K562 (cell line): Measurements from ENCODE around the gene ZNF273. TPM values are rescaled to one million over a fixed set of nuclear protein-coding genes. Genes with fewer than 3 reads are reported as not detected.

Source experiments
- BCOR ChIP-seq: fragments of 450-650 bp; IDR thresholded peaks from 2 replicates; pipeline ENCODE4 v1.6.1; 2016
- BRD4 ChIP-seq: fragments of 200-600 bp; sonication (generic); IDR thresholded peaks from 2 replicates; pipeline ENCODE4 v1.6.1; 2017; ENCODE audit warnings: inconsistent platforms
- BRD9 ChIP-seq: fragments of 450-650 bp; IDR thresholded peaks from 2 replicates; pipeline ENCODE4 v1.6.1; 2018; ENCODE audit warnings: low read depth; ENCODE audit not compliant: partially characterized antibody
- CHD4 ChIP-seq: fragments of 200-600 bp; sonication (generic); IDR thresholded peaks from 3 replicates; pipeline ENCODE4 v1.6.1; 2012; ENCODE audit warnings: low read depth, mild to moderate bottlenecking, mixed read lengths, low read length, inconsistent platforms; ENCODE audit not compliant: insufficient read depth, insufficient replicate concordance, poor library complexity, severe bottlenecking
- CREB1 ChIP-seq, 2 experiments: sonication (generic) in 1 of 2; formaldehyde crosslinking in 1 of 2; IDR thresholded peaks; 2 replicates each; pipeline versions ENCODE4 v1.6.1 to v1.8.0; 2012 to 2022; ENCODE audit warnings: inconsistent platforms in 1 of 2, mild to moderate bottlenecking in 1 of 2, missing genetic modification reagents in 1 of 2, moderate library complexity in 1 of 2
- ELF1 ChIP-seq: fragments of 200-800 bp; sonication (Bioruptor generic); IDR thresholded peaks from 2 replicates; pipeline ENCODE4 v1.6.1; 2016; ENCODE audit warnings: missing genetic modification characterization, missing compliant biosample characterization
- ETV5 ChIP-seq: sonication (generic); formaldehyde crosslinking; IDR thresholded peaks from 2 replicates; pipeline ENCODE4 v1.4.0; 2020; ENCODE audit warnings: low read depth, mild to moderate bottlenecking, missing genetic modification reagents
- EWSR1 ChIP-seq: fragments of 450-650 bp; IDR thresholded peaks from 2 replicates; pipeline ENCODE4 v1.6.1; 2018; ENCODE audit warnings: borderline replicate concordance, mild to moderate bottlenecking, low read depth, moderate library complexity; ENCODE audit not compliant: partially characterized antibody
- GTF2E2 ChIP-seq: fragments of 200-800 bp; sonication (Bioruptor generic); IDR thresholded peaks from 2 replicates; pipeline ENCODE4 v1.6.1; 2016; ENCODE audit warnings: missing genetic modification characterization, missing compliant biosample characterization
- POLR2B ChIP-seq: fragments of 450-650 bp; IDR thresholded peaks from 2 replicates; pipeline ENCODE4 v1.6.1; 2018; ENCODE audit warnings: low read depth; ENCODE audit not compliant: partially characterized antibody
- RB1 ChIP-seq: fragments of 450-650 bp; IDR thresholded peaks from 2 replicates; pipeline ENCODE4 v1.6.1; 2017; ENCODE audit warnings: low read depth, mild to moderate bottlenecking
- RBFOX2 ChIP-seq: fragments of 200-400 bp; formaldehyde crosslinking; IDR thresholded peaks from 2 replicates; pipeline ENCODE4 v1.6.1; 2017; ENCODE audit warnings: low read depth, mild to moderate bottlenecking, low read length, moderate library complexity
- RBM22 ChIP-seq: fragments of 200-400 bp; formaldehyde crosslinking; IDR thresholded peaks from 2 replicates; pipeline ENCODE4 v1.6.1; 2018; ENCODE audit warnings: low read length, low read depth; ENCODE audit not compliant: poor library complexity, severe bottlenecking
- RCOR1 ChIP-seq, 2 experiments: IDR thresholded peaks; 2 replicates each; pipeline ENCODE4 v1.6.1; 2012; ENCODE audit warnings: low read depth in 2 of 2, low read length in 2 of 2, borderline replicate concordance in 1 of 2, improper control_type of control experiment in 1 of 2
- SIX5 ChIP-seq, 2 experiments: IDR thresholded peaks; 2 replicates each; pipeline ENCODE4 v1.6.1; 2011; ENCODE audit warnings: low read length in 2 of 2, borderline replicate concordance in 1 of 2, low read depth in 1 of 2, mild to moderate bottlenecking in 1 of 2, moderate library complexity in 1 of 2; ENCODE audit not compliant: insufficient read depth in 1 of 2
- SMARCE1 ChIP-seq: fragments of 450-650 bp; IDR thresholded peaks from 2 replicates; pipeline ENCODE4 v1.7.1; 2016; ENCODE audit warnings: mild to moderate bottlenecking
- SP2 ChIP-seq: IDR thresholded peaks from 2 replicates; pipeline ENCODE4 v1.6.1; 2011; ENCODE audit warnings: mild to moderate bottlenecking, low read depth, low read length, moderate library complexity; ENCODE audit not compliant: poor library complexity, severe bottlenecking; ENCODE audit errors: extremely low read depth
- SREBF2 ChIP-seq: sonication (generic); formaldehyde crosslinking; IDR thresholded peaks from 2 replicates; pipeline ENCODE4 v1.4.0; 2020; ENCODE audit warnings: mild to moderate bottlenecking, missing genetic modification reagents
- YY1 ChIP-seq, 3 experiments: IDR thresholded peaks; 2 replicates each; pipeline ENCODE4 v1.6.1; 2011; ENCODE audit warnings: low read length in 2 of 3, mild to moderate bottlenecking in 2 of 3, moderate library complexity in 2 of 3, borderline replicate concordance in 1 of 3, control low read depth in 1 of 3, low read depth in 1 of 3; ENCODE audit not compliant: insufficient read depth in 3 of 3, insufficient replicate concordance in 2 of 3, control insufficient read depth in 1 of 3, insufficient read length in 1 of 3; ENCODE audit errors: extremely low read depth in 1 of 3
- ZNF12 ChIP-seq: sonication (generic); formaldehyde crosslinking; IDR thresholded peaks from 2 replicates; pipeline ENCODE4 v1.4.0; 2020; ENCODE audit warnings: mild to moderate bottlenecking, missing genetic modification reagents
- ZNF431 ChIP-seq: sonication (generic); formaldehyde crosslinking; IDR thresholded peaks from 2 replicates; pipeline ENCODE4 v1.8.0; 2022; ENCODE audit warnings: mild to moderate bottlenecking, missing genetic modification reagents
- ZZZ3 ChIP-seq: fragments of 450-650 bp; IDR thresholded peaks from 2 replicates; pipeline ENCODE4 v1.6.1; 2016; ENCODE audit warnings: antibody characterized with exemption, mild to moderate bottlenecking, moderate library complexity
- polyA plus RNA-seq, 8 experiments: library from polyadenylated mRNA; depleted of rRNA in 4 of 8; stranded (reverse) in 5 of 8; unstranded in 3 of 8; fragments of >200 nt; fragmentation: Nextera tagmentation in 2 of 8; fragmentation: Illumina TruSeq in 1 of 8; extraction: Ambion mirVana in 2 of 8; extraction: Trizol in 1 of 8; gene quantifications; 2 replicates each; pipeline versions ENCODE4 v1.2.1 to v1.2.3, GENCODE V29; 2011 to 2014; ENCODE audit warnings: inconsistent platforms in 1 of 8, missing spikeins in 1 of 8
- total RNA-seq, 7 experiments: library from RNA; depleted of rRNA in 6 of 7; stranded (reverse); fragments of >200 nt in 6 of 7; fragmentation: Illumina TruSeq in 2 of 7; extraction: Trizol in 2 of 7; gene quantifications; 2 replicates each; pipeline versions ENCODE4 v1.2.1 to v1.2.3, GENCODE V29; 2011 to 2021; ENCODE audit warnings: low replicate concordance in 1 of 7
- TF ChIP-seq, protein P1 (sequence below): fragments of 250-450 bp; sonication (Bioruptor Pico); IDR thresholded peaks from 2 replicates; pipeline ENCODE4 v1.8.0; 2021; ENCODE audit warnings: mild to moderate bottlenecking, moderate library complexity

ZNF273 gene
- total and polyA plus RNA-seq, 9 of the 15 experiments (the other 6 are each of a cell fraction or from before 2014, with no cell fraction given), result 13.3 to 37.0 (median 20.7) TPM

DNA sequence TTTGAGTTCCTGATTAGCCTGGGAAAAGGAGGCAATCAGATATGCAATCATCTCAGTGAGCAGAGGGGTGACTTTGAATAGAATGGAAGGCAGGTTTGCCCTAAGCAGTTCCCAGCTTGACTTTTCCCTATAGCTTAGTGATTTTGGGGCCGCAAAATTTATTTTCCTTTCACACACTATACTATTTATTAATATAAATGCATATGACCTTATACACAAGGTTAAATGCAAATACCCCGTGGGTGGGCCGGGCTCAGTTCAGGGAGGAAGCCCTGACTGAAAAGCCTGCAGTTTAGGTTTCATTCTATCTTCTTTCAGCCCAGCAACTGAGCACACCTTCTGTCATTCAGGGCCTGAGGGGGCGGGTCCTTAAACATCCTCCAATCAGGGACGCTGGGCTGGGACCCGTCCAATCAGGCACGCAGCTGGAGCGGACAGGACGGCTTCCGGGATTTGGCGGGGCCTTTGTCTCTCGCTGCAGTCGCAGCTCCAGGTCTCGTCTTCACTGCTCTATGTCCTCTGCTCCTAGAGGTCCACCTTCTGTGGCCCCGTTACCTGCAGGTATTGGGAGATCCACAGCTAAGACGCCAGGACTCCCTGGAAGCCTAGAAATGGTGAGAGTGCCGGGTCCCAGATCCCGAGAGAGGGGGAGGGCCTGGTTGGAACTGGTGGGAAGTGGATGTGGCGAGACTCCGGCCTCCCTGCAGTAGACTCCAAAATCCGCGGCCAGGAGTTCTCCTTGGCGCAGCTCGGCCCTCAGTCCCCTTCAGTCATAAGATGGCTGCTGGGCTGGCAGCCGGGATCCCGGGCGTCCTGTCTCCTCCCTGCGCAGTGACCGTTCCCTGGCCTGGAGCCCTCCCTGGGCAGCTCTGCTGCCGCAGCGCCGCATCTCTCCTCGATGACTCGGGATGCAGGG lies at the start of gene ZNF273 (continued):
- TF ChIP-seq RBM22 (no peak), CREB1 (IDR thresholded peaks at IDR 0.05) (peak; percentile 22; the same call in 1 of the 2 replicates), CREB1 (CRISPR knock-in tag; IDR thresholded peaks at IDR 0.05) (0 out of 2 replicates have a peak, but pooled peaks have one; percentile 20), BCOR (0 out of 2 replicates have a peak, but pooled peaks have one; percentile 41), RBFOX2 (peak; percentile 86), SIX5 (IDR thresholded peaks at IDR 0.05; ENCODE audit: borderline replicate concordance in 1 of 2, insufficient read depth in 1 of 2, low read depth in 1 of 2, low read length in 2 of 2) (no peak), CHD4 (no peak), ETV5 (no peak), ELF1 (tag) (peak; percentile 87), RB1 (peak; percentile 41; the same call in 1 of the 2 replicates), POLR2B (peak; percentile 95), ZNF12 (CRISPR knock-in tag) (0 out of 2 replicates have a peak, but pooled peaks have one; percentile 38), YY1 (IDR thresholded peaks at IDR 0.05; ENCODE audit: borderline replicate concordance in 1 of 3, control insufficient read depth in 1 of 3, extremely low read depth in 1 of 3, insufficient read depth in 3 of 3, insufficient read length in 1 of 3, insufficient replicate concordance in 2 of 3, low read depth in 1 of 3, low read length in 2 of 3) (peak; percentile 38 to 87 (median 64)), ZZZ3 (no peak), ZNF431 (CRISPR knock-in tag) (peak; percentile 32; the same call in 1 of the 2 replicates), SMARCE1 (0 out of 2 replicates have a peak, but pooled peaks have one; percentile 5), RCOR1 (IDR thresholded peaks at IDR 0.05; ENCODE audit: borderline replicate concordance in 1 of 2, low read depth in 2 of 2, low read length in 2 of 2) (peak in 1 of 2 experiments; percentile 54; a peak in 1 of 4 replicates), SREBF2 (CRISPR knock-in tag) (no peak), SP2 (peak; percentile 67), BRD9 (peak; percentile 36), GTF2E2 (peak; percentile 56; the same call in 1 of the 2 replicates), BRD4 (peak; percentile 62; the same call in 1 of the 2 replicates), EWSR1 (no peak)
- TF ChIP-seq, protein P1, sequence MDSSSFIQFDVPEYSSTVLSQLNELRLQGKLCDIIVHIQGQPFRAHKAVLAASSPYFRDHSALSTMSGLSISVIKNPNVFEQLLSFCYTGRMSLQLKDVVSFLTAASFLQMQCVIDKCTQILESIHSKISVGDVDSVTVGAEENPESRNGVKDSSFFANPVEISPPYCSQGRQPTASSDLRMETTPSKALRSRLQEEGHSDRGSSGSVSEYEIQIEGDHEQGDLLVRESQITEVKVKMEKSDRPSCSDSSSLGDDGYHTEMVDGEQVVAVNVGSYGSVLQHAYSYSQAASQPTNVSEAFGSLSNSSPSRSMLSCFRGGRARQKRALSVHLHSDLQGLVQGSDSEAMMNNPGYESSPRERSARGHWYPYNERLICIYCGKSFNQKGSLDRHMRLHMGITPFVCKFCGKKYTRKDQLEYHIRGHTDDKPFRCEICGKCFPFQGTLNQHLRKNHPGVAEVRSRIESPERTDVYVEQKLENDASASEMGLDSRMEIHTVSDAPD (CRISPR knock-in tag), result no peak
